WTC11 (cell line): ENCODE data around the gene PCNX1. TPM values are rescaled to one million over a fixed set of nuclear protein-coding genes. Genes with fewer than 3 reads are reported as not detected.

Experiments used
- ATAC-seq: fragments of 200-7000 bp; cut with Tn5 transposase; 2 replicates; pipeline ENCODE4 v1.10.0; 2021; ENCODE audit warnings: mild to moderate bottlenecking, moderate library complexity
- CTCF ChIA-PET: fragments of 300-600 bp; sonication (Branson Sonifier 250); formaldehyde crosslinking; loops from one replicate; lab custom pipeline; 2021; ENCODE audit warnings: antibody characterized with exemption; lab: Charles Lee
- POLR2A ChIA-PET: fragments of 350-600 bp; sonication (Branson Sonifier 250); formaldehyde crosslinking; loops from one replicate; lab custom pipeline; 2021; ENCODE audit warnings: antibody characterized with exemption; lab: Charles Lee
- DNase-seq: peaks from one replicate; pipeline ENCODE4 v3.0.0; 2021; ENCODE audit warnings: low spot score
- H3K27ac Mint-ChIP-seq: 2 replicates; pipeline ENCODE4 v1.8.0; 2021; ENCODE audit warnings: mixed read lengths
- H3K27me3 Mint-ChIP-seq: 2 replicates; pipeline ENCODE4 v1.8.0; 2021; ENCODE audit warnings: low read depth, mild to moderate bottlenecking, moderate library complexity, mixed read lengths
- H3K36me3 Mint-ChIP-seq: 2 replicates; pipeline ENCODE4 v1.8.0; 2021; ENCODE audit warnings: mixed read lengths
- H3K4me1 Mint-ChIP-seq: 2 replicates; pipeline ENCODE4 v1.8.0; 2022; ENCODE audit warnings: mixed read lengths
- H3K4me3 Mint-ChIP-seq: 2 replicates; pipeline ENCODE4 v1.8.0; 2021; ENCODE audit warnings: mild to moderate bottlenecking, moderate library complexity, mixed read lengths
- H3K9me3 Mint-ChIP-seq: 2 replicates; pipeline ENCODE4 v1.8.0; 2021; ENCODE audit warnings: mixed read lengths
- AR ChIP-seq: fragments of 250-450 bp; sonication (Bioruptor Pico); IDR thresholded peaks from 2 replicates; pipeline ENCODE4 v1.9.0; 2021; ENCODE audit warnings: mild to moderate bottlenecking
- ATF1 ChIP-seq: sonication (generic); formaldehyde crosslinking; IDR thresholded peaks from 2 replicates; pipeline ENCODE4 v1.8.1; 2023; ENCODE audit warnings: mild to moderate bottlenecking, moderate library complexity, missing genetic modification reagents
- CREM ChIP-seq: sonication (generic); formaldehyde crosslinking; IDR thresholded peaks from 2 replicates; pipeline ENCODE4 v1.8.1; 2022; ENCODE audit warnings: mild to moderate bottlenecking, missing genetic modification reagents, moderate library complexity
- CTCF ChIP-seq: fragments of 200-600 bp; IDR thresholded peaks from 2 replicates; pipeline ENCODE4 v1.8.0; 2022; ENCODE audit warnings: antibody characterized with exemption
- EMX1 ChIP-seq: fragments of 250-450 bp; sonication (Bioruptor Pico); IDR thresholded peaks from 2 replicates; pipeline ENCODE4 v1.8.0; 2021; ENCODE audit warnings: mild to moderate bottlenecking
- ESRRA ChIP-seq: sonication (generic); formaldehyde crosslinking; IDR thresholded peaks from 2 replicates; pipeline ENCODE4 v1.8.1; 2022; ENCODE audit warnings: mild to moderate bottlenecking, missing genetic modification reagents, borderline replicate concordance
- HMGXB4 ChIP-seq: sonication (generic); formaldehyde crosslinking; IDR thresholded peaks from 2 replicates; pipeline ENCODE4 v1.8.1; 2023; ENCODE audit warnings: mild to moderate bottlenecking, moderate library complexity, missing genetic modification reagents
- KAT7 ChIP-seq: sonication (generic); formaldehyde crosslinking; IDR thresholded peaks from 2 replicates; pipeline ENCODE4 v1.8.1; 2023; ENCODE audit warnings: missing genetic modification reagents, mild to moderate bottlenecking, borderline replicate concordance
- NR3C1 ChIP-seq: sonication (generic); formaldehyde crosslinking; conservative IDR thresholded peaks from 2 replicates; pipeline ENCODE4 v1.8.1; 2023; ENCODE audit warnings: low read depth, mild to moderate bottlenecking, missing genetic modification reagents
- RORB ChIP-seq: fragments of 250-450 bp; sonication (Bioruptor Pico); IDR thresholded peaks from 2 replicates; pipeline ENCODE4 v1.9.0; 2021; ENCODE audit warnings: mild to moderate bottlenecking
- SMAD3 ChIP-seq: sonication (generic); formaldehyde crosslinking; IDR thresholded peaks from 2 replicates; pipeline ENCODE4 v1.8.0; 2022; ENCODE audit warnings: missing genetic modification reagents, mild to moderate bottlenecking, borderline replicate concordance
- ZNF232 ChIP-seq: sonication (generic); formaldehyde crosslinking; IDR thresholded peaks from 2 replicates; pipeline ENCODE4 v1.8.0; 2022; ENCODE audit warnings: mild to moderate bottlenecking, missing genetic modification reagents
- total RNA-seq: library from RNA; stranded (reverse); gene quantifications from 3 replicates; pipeline ENCODE4 v1.2.3, GENCODE V29; 2021
- TF ChIP-seq, protein P1 (sequence below): fragments of 250-450 bp; sonication (Bioruptor Pico); IDR thresholded peaks from 2 replicates; pipeline ENCODE4 v1.9.0; 2021; ENCODE audit warnings: moderate library complexity, mild to moderate bottlenecking, inconsistent platforms, borderline replicate concordance
- TF ChIP-seq, protein P2 (sequence below): sonication (generic); formaldehyde crosslinking; IDR thresholded peaks from 2 replicates; pipeline ENCODE4 v1.8.0; 2023; ENCODE audit warnings: missing genetic modification reagents
- TF ChIP-seq, protein P3 (sequence below): sonication (generic); formaldehyde crosslinking; IDR thresholded peaks from 2 replicates; pipeline ENCODE4 v1.8.0; 2022; ENCODE audit warnings: mild to moderate bottlenecking, missing genetic modification reagents

The PCNX1 gene
- total RNA-seq, 1 experiment from 2014 or later, result 46.4 TPM

DNA sequence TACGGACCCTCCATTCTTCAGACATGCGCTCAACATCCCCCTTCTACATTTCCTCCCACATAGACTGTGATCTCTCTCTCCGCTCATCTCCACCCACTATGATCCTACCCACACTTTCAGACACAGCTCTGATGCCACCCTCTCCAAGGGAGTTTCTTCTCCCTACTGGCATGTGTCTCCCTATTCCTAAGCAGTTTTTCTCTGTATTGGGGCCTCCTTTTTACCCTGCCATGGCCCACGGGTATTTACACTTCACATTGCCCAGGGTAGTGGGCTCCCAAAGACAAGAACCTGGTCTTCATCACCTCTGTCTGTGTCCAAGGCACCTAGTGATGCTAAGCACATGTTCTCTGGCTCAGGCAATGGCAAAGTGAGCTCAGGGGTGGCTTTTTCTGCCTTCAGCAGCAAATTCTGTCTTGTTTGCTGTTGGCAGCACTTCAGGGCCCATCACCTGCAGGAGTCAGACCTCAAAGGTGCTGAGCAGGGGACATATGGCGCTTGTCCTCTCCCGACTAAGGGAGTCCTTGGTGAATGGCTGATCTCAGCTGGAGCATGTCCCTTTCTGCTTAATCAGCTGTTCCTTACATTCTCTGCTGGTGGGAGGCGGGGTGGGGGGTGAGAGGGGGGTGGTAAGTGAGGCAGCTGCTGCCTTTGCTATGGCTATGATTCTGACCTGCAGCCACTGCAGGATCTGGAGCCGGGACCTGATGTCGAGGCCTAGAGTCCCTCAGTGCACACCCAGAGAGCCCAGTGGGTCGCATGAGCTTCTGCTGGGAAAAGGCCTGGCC, 256.8 kb downstream of the PCNX1 start:
- ATAC-seq (no peak), DNase-seq (no peak)
- peaks cover 3% of the 10 kb centered on the region for H3K4me1 Mint-ChIP-seq
- CTCF ChIA-PET, result interaction anchor here (0.6 to 1.9 kb wide), 2 partner anchors 146 to 281 kb away, joined by 4 to 10 read pairs; no protein-coding TSS in a partner anchor
- H3K36me3 Mint-ChIP-seq, result peaks cover 6% of the 10 kb centered on the region; the same call in 1 of the 2 replicates
- POLR2A ChIA-PET, result no interaction called here
- no peak overlapping the region for H3K4me3 Mint-ChIP-seq
- TF ChIP-seq KAT7 (CRISPR knock-in tag) (no peak), RORB (CRISPR knock-in tag) (no peak), ATF1 (CRISPR knock-in tag) (no peak), SMAD3 (CRISPR knock-in tag) (no peak), EMX1 (CRISPR knock-in tag) (no peak), CTCF (no peak), AR (no peak), ZNF232 (no peak), ESRRA (CRISPR knock-in tag) (no peak), NR3C1 (CRISPR knock-in tag) (no peak), CREM (CRISPR knock-in tag) (no peak), HMGXB4 (CRISPR knock-in tag) (no peak)
- TF ChIP-seq, protein P1, sequence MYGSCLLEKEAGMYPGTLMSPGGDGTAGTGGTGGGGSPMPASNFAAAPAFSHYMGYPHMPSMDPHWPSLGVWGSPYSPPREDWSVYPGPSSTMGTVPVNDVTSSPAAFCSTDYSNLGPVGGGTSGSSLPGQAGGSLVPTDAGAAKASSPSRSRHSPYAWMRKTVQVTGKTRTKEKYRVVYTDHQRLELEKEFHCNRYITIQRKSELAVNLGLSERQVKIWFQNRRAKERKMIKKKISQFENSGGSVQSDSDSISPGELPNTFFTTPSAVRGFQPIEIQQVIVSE, result no peak
- TF ChIP-seq, protein P2, sequence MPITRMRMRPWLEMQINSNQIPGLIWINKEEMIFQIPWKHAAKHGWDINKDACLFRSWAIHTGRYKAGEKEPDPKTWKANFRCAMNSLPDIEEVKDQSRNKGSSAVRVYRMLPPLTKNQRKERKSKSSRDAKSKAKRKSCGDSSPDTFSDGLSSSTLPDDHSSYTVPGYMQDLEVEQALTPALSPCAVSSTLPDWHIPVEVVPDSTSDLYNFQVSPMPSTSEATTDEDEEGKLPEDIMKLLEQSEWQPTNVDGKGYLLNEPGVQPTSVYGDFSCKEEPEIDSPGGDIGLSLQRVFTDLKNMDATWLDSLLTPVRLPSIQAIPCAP (CRISPR knock-in tag), result no peak
- TF ChIP-seq, protein P3, sequence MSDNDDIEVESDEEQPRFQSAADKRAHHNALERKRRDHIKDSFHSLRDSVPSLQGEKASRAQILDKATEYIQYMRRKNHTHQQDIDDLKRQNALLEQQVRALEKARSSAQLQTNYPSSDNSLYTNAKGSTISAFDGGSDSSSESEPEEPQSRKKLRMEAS (CRISPR knock-in tag), result no peak
- H3K27ac Mint-ChIP-seq, result no peak overlapping the region
- H3K9me3 Mint-ChIP-seq, result peaks cover 19% of the 10 kb centered on the region
- H3K27me3 Mint-ChIP-seq, result no peaks in the 10 kb centered on the region; the same call in 1 of the 2 replicates

Other genes starting within 250 kb of the PCNX1 start
- gene MAP3K9, start 97.9 kb upstream of the PCNX1 start, total RNA-seq, result 28.0 to 29.6 TPM (median 29.4 TPM) in 3 replicates